Stomach (tissue), 9 donors: ENCODE results near the gene SLC16A2. TPM values are rescaled to one million over a fixed set of nuclear protein-coding genes. Genes with fewer than 3 reads are reported as not detected.

Experiments used
- DNase-seq, 2 donors: peaks; one replicate each; pipeline versions ENCODE4 v3.0.0 to v3.0.0-alpha.2; 2013 to 2019
- H3K27ac ChIP-seq, 5 donors: fragments of 200-600 bp in 4 of 5; sonication (generic) in 4 of 5; one replicate each; pipeline ENCODE4 v1.5.1; 2013 to 2019; ENCODE audit warnings: mild to moderate bottlenecking in 1 of 5, moderate library complexity in 1 of 5
- H3K27me3 ChIP-seq, 3 donors: fragments of 200-600 bp; sonication (generic); one replicate each; pipeline ENCODE4 v1.5.1; 2017 to 2019; ENCODE audit warnings: mixed run types in 1 of 3
- H3K36me3 ChIP-seq, 4 donors: fragments of 200-600 bp; sonication (generic); 1 replicate in 3 of 4; 2 replicates in 1 of 4; pipeline ENCODE4 v1.5.1; 2016 to 2019
- H3K4me1 ChIP-seq, 4 donors: fragments of 200-600 bp; sonication (generic); one replicate each; pipeline ENCODE4 v1.5.1; 2016 to 2019
- H3K4me3 ChIP-seq, 4 donors: fragments of 200-600 bp; sonication (generic) in 3 of 4; one replicate each; pipeline ENCODE4 v1.5.1; 2016 to 2019; ENCODE audit warnings: mild to moderate bottlenecking in 1 of 4
- H3K9me3 ChIP-seq, 4 donors: fragments of 200-600 bp; sonication (generic); one replicate each; pipeline ENCODE4 v1.5.1; 2016 to 2019
- CTCF ChIP-seq, 7 experiments: fragments of 450-650 bp in 4 of 7; fragments of 200-600 bp in 3 of 7; sonication (generic) in 3 of 7; IDR thresholded peaks; one replicate each; pipeline ENCODE4 v1.5.1; 2016 to 2019; ENCODE audit warnings: antibody characterized with exemption in 7 of 7, control low read depth in 2 of 7, mild to moderate bottlenecking in 1 of 7
- EP300 ChIP-seq: sonication (generic); formaldehyde crosslinking; IDR thresholded peaks from one replicate; pipeline ENCODE4 v1.6.1; 2017; ENCODE audit warnings: antibody characterized with exemption
- POLR2A ChIP-seq, 4 donors: fragments of 450-650 bp; IDR thresholded peaks; one replicate each; pipeline ENCODE4 v1.6.1; 2016; ENCODE audit warnings: antibody characterized with exemption in 4 of 4, control low read depth in 2 of 4, mild to moderate bottlenecking in 1 of 4, moderate library complexity in 1 of 4
- POLR2AphosphoS5 ChIP-seq, 3 donors: sonication (generic); formaldehyde crosslinking; IDR thresholded peaks; one replicate each; pipeline ENCODE4 v1.6.1; 2016; ENCODE audit warnings: antibody characterized with exemption in 3 of 3
- WGBS, 5 donors: extraction: QIAGEN DNeasy Blood & Tissue Kit in 3 of 5; methylation state at CpG; one replicate each; pipeline versions ENCODE4 v1.1.5 to v1.1.7; 2013 to 2018; 5-methylcytosine and 5-hydroxymethylcytosine counted together
- intact Hi-C: fragments of 100-400 bp; cut with DNase I; formaldehyde crosslinking; loops from one replicate; pipeline ENCODE4 v1.15.1; 2023; ENCODE audit warnings: low total_unique reads
- polyA plus RNA-seq, 3 donors: library from polyadenylated mRNA; stranded (reverse); fragments of 200-250 nt; gene quantifications; one replicate each; pipeline ENCODE4 v1.2.3, GENCODE V29; 2013
- total RNA-seq, 5 donors: library from RNA; depleted of rRNA; stranded (reverse); fragments of >200 nt; gene quantifications; one replicate each; pipeline versions ENCODE4 v1.1.0 to v1.2.3, GENCODE V29; 2014 to 2016
- donor health status: healthy with polysubstance abuse.
- donor health status: Bipolar disorder and iron deficiency.
- donor health status: healthy.

The SLC16A2 gene
- total and polyA plus RNA-seq, 8 donors, result 0.29 to 4.4 (median 2.4) TPM; not detected in 1

GRCh38 chrX:74405973-74406489 lies 15.3 kb upstream of the SLC16A2 start:
- Histone ChIP-seq H3K4me1 (no peaks in the 10 kb centered on the region), H3K9me3 (no peaks in the 10 kb centered on the region), H3K36me3 (no peaks in the 10 kb centered on the region), H3K27me3 (no peaks in the 10 kb centered on the region), H3K27ac (no peak overlapping the region), H3K4me3 (no peak overlapping the region)
- DNase-seq, result no peak
- WGBS, 5 donors, result 54 to 92% (median 75%) methylated on average over 2 of the region's 2 CpGs
- intact Hi-C loops, result no loop called here
- TF ChIP-seq POLR2A (IDR thresholded peaks at IDR 0.05), result no peak
- no peak for TF ChIP-seq EP300
- TF ChIP-seq CTCF (IDR thresholded peaks at IDR 0.05), result no peak
- TF ChIP-seq POLR2AphosphoS5 (IDR thresholded peaks at IDR 0.05), result no peak

DNA sequence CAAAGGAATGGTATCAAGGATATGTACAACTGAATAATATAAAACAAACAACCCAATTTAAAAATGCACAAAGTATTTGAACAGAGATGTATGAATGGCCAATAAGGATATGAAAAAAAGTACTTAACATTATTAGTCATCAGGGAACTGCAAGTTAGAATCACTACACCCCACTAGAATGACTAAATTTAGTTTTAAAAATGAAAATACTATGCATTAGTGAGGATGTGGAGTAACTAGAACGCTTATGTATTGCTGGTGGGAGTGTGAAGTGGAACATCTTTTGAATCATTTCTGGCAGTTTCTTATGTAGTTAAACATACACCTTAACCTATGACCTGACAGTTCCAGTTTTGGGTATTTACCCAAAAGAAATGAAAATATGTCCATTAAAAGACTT lies 13.0 kb upstream of the SLC16A2 start:
- Histone ChIP-seq H3K36me3 (no peaks in the 10 kb centered on the region), H3K4me3 (no peak overlapping the region), H3K4me1 (no peaks in the 10 kb centered on the region), H3K27ac (no peak overlapping the region), H3K9me3 (no peaks in the 10 kb centered on the region), H3K27me3 (no peaks in the 10 kb centered on the region)
- no peak for TF ChIP-seq POLR2AphosphoS5 (IDR thresholded peaks at IDR 0.05)
- no peak for TF ChIP-seq POLR2A (IDR thresholded peaks at IDR 0.05)
- intact Hi-C loops, result no loop called here
- 64 to 100% (median 81%) methylated on average over 1 of the region's 1 CpG for WGBS, 5 donors
- no peak for DNase-seq

- TF ChIP-seq POLR2AphosphoS5 (IDR thresholded peaks at IDR 0.05) (no peak), CTCF (IDR thresholded peaks at IDR 0.05) (no peak), EP300 (no peak), POLR2A (IDR thresholded peaks at IDR 0.05) (no peak)
- WGBS, 5 donors, result 3 to 80% (median 20%) methylated on average over 2 to 20 of the region's 20 CpGs
- Histone ChIP-seq H3K27me3 (peaks cover 0 to 36% (median 14%) of the 10 kb centered on the region in 3 donors), H3K36me3 (no peaks in the 10 kb centered on the region), H3K9me3 (no peaks in the 10 kb centered on the region), H3K27ac (peak overlapping the region; percentile 80 to 90 (median 88)), H3K4me1 (peaks cover 0 to 28% (median 17%) of the 10 kb centered on the region in 4 donors), H3K4me3 (peak overlapping the region; percentile 50 to 66 (median 56))
- no peak for DNase-seq
- intact Hi-C loops, result no loop called here
These were observed 1.5 kb upstream of the SLC16A2 start for GRCh38 chrX:74419864-74420195.

- peaks cover 0 to 36% (median 14%) of the 10 kb centered on the region in 3 donors for H3K27me3 ChIP-seq
These were observed 877 bp upstream of the SLC16A2 start for GRCh38 chrX:74420196-74421035.

More at GRCh38 chrX:74420196-74421035, 877 bp upstream of the SLC16A2 start:
- 0 to 52% (median 9%) methylated on average over 1 to 53 of the region's 54 CpGs for whole genome bisulfite sequencing, 5 donors
- Histone ChIP-seq H3K4me1 (peaks cover 0 to 28% (median 17%) of the 10 kb centered on the region in 4 donors), H3K27ac (peak overlapping the region; percentile 80 to 90 (median 88)), H3K9me3 (no peaks in the 10 kb centered on the region), H3K4me3 (peak overlapping the region; percentile 50 to 66 (median 56)), H3K36me3 (no peaks in the 10 kb centered on the region)
- peak; percentile 64 to 83 for DNase-seq
- intact Hi-C loops, result no loop called here
- TF ChIP-seq POLR2AphosphoS5 (IDR thresholded peaks at IDR 0.05), result peak in 1 of 3 donors; percentile 27
- TF ChIP-seq POLR2A (IDR thresholded peaks at IDR 0.05), result no peak
- TF ChIP-seq EP300, result no peak
- TF ChIP-seq CTCF (IDR thresholded peaks at IDR 0.05), result no peak
